Measurements from ENCODE around the gene MYO16.

The MYO16 gene

DNA sequence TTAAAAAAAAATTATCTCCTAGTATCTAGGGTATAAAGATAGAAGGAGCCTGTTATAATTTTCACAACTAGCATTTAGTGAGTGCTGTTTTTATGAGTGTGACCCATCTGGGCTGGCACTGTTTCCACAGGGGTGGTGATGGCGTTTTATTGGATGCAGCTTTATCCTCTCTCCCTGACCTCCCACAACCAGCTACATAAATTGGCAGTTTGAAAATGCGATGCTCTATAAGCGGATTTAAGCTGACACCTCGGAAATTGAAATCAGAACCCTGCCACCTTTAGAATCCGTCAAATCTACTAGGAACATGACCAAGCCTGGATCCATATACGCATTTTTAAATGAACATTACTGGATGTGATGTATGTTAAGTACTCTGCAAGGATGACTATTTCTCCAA is 44.9 kb downstream of the MYO16 start:
- Histone ChIP-seq H3K9me3 (ENCODE audit: control insufficient read depth, insufficient read depth, low read depth, low read length) (no peaks in the 10 kb centered on the region), H3K27ac (ENCODE audit: extremely low read depth, low read depth, low read length) (no peak overlapping the region), H3K36me3 (ENCODE audit: control insufficient read depth in 2 of 2, insufficient read depth in 1 of 2, low read length in 2 of 2) (no peaks in the 10 kb centered on the region), H3K4me3 (ENCODE audit: low read depth, low read length) (no peak overlapping the region), H3K4me1 (ENCODE audit: control insufficient read depth, insufficient read depth, low read length) (no peaks in the 10 kb centered on the region)
- POLR2A ChIA-PET, result no interaction called here
- CTCF ChIA-PET, result interaction anchor here (0.7 kb wide), 1 partner anchor 112 kb away, joined by 3 read pairs; no protein-coding TSS in a partner anchor
- TF ChIP-seq PRDM1 (tag by site-specific recombination; IDR thresholded peaks at IDR 0.05) (no peak), ZNF501 (tag by site-specific recombination; IDR thresholded peaks at IDR 0.05) (no peak), ZEB2 (tag by site-specific recombination; IDR thresholded peaks at IDR 0.05) (no peak), ZNF629 (tag by site-specific recombination; IDR thresholded peaks at IDR 0.05) (no peak), ZNF169 (tag by site-specific recombination; IDR thresholded peaks at IDR 0.05) (no peak), ZNF670 (tag by site-specific recombination; IDR thresholded peaks at IDR 0.05; ENCODE audit: low read depth) (no peak), ZNF202 (tag by site-specific recombination; IDR thresholded peaks at IDR 0.05; ENCODE audit: borderline replicate concordance) (no peak), ZXDB (tag by site-specific recombination; IDR thresholded peaks at IDR 0.05) (no peak), KLF8 (tag by site-specific recombination; IDR thresholded peaks at IDR 0.05) (no peak), ZNF138 (tag by site-specific recombination; IDR thresholded peaks at IDR 0.05; ENCODE audit: borderline replicate concordance) (no peak), ZNF433 (tag by site-specific recombination; IDR thresholded peaks at IDR 0.05; ENCODE audit: low read depth) (no peak), ZNF335 (tag by site-specific recombination; conservative IDR thresholded peaks at IDR 0.05) (no peak)
- TF ChIP-seq, protein P1, sequence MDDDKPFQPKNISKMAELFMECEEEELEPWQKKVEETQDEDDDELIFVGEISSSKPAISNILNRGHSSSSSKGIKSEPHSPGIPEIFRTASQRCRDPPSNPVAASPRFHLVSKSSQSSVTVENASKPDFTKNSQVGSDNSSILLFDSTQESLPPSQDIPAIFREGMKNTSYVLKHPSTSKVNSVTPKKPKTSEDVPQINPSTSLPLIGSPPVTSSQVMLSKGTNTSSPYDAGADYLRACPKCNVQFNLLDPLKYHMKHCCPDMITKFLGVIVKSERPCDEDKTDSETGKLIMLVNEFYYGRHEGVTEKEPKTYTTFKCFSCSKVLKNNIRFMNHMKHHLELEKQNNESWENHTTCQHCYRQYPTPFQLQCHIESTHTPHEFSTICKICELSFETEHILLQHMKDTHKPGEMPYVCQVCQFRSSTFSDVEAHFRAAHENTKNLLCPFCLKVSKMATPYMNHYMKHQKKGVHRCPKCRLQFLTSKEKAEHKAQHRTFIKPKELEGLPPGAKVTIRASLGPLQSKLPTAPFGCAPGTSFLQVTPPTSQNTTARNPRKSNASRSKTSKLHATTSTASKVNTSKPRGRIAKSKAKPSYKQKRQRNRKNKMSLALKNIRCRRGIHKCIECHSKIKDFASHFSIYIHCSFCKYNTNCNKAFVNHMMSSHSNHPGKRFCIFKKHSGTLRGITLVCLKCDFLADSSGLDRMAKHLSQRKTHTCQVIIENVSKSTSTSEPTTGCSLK (tag by site-specific recombination; IDR thresholded peaks at IDR 0.05), result no peak
- TF ChIP-seq, protein P2, sequence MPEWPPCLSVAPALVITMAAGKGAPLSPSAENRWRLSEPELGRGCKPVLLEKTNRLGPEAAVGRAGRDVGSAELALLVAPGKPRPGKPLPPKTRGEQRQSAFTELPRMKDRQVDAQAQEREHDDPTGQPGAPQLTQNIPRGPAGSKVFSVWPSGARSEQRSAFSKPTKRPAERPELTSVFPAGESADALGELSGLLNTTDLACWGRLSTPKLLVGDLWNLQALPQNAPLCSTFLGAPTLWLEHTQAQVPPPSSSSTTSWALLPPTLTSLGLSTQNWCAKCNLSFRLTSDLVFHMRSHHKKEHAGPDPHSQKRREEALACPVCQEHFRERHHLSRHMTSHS (tag by site-specific recombination; IDR thresholded peaks at IDR 0.05), result no peak
- TF ChIP-seq, protein P3, sequence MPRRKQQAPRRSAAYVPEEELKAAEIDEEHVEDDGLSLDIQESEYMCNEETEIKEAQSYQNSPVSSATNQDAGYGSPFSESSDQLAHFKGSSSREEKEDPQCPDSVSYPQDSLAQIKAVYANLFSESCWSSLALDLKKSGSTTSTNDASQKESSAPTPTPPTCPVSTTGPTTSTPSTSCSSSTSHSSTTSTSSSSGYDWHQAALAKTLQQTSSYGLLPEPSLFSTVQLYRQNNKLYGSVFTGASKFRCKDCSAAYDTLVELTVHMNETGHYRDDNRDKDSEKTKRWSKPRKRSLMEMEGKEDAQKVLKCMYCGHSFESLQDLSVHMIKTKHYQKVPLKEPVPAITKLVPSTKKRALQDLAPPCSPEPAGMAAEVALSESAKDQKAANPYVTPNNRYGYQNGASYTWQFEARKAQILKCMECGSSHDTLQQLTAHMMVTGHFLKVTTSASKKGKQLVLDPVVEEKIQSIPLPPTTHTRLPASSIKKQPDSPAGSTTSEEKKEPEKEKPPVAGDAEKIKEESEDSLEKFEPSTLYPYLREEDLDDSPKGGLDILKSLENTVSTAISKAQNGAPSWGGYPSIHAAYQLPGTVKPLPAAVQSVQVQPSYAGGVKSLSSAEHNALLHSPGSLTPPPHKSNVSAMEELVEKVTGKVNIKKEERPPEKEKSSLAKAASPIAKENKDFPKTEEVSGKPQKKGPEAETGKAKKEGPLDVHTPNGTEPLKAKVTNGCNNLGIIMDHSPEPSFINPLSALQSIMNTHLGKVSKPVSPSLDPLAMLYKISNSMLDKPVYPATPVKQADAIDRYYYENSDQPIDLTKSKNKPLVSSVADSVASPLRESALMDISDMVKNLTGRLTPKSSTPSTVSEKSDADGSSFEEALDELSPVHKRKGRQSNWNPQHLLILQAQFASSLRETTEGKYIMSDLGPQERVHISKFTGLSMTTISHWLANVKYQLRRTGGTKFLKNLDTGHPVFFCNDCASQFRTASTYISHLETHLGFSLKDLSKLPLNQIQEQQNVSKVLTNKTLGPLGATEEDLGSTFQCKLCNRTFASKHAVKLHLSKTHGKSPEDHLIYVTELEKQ (tag by site-specific recombination; IDR thresholded peaks at IDR 0.05; ENCODE audit: borderline replicate concordance), result no peak
- TF ChIP-seq, protein P4, sequence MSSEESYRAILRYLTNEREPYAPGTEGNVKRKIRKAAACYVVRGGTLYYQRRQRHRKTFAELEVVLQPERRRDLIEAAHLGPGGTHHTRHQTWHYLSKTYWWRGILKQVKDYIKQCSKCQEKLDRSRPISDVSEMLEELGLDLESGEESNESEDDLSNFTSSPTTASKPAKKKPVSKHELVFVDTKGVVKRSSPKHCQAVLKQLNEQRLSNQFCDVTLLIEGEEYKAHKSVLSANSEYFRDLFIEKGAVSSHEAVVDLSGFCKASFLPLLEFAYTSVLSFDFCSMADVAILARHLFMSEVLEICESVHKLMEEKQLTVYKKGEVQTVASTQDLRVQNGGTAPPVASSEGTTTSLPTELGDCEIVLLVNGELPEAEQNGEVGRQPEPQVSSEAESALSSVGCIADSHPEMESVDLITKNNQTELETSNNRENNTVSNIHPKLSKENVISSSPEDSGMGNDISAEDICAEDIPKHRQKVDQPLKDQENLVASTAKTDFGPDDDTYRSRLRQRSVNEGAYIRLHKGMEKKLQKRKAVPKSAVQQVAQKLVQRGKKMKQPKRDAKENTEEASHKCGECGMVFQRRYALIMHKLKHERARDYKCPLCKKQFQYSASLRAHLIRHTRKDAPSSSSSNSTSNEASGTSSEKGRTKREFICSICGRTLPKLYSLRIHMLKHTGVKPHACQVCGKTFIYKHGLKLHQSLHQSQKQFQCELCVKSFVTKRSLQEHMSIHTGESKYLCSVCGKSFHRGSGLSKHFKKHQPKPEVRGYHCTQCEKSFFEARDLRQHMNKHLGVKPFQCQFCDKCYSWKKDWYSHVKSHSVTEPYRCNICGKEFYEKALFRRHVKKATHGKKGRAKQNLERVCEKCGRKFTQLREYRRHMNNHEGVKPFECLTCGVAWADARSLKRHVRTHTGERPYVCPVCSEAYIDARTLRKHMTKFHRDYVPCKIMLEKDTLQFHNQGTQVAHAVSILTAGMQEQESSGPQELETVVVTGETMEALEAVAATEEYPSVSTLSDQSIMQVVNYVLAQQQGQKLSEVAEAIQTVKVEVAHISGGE (tag by site-specific recombination; conservative IDR thresholded peaks at IDR 0.05; ENCODE audit: low read depth), result no peak

DNA sequence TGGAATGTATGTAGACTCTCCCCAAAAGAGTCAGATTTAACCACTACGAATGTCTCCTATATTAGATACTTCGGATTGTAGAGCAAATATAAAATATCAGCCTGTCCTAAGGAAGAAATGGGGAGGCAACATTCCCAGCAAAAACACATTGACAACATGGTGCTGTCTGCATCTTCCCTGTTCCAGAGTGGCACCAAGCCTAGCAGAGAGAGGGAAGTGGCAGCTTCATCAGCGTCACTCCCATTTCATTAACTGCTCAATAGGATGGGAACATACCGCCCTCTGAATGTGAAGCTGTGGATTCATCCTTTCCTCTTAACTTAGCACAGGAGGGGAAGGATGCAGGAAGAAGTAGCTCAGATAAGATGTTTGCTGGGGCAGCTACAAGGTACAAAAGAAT is 45.4 kb downstream of the MYO16 start:
- H3K36me3 ChIP-seq (ENCODE audit: control insufficient read depth in 2 of 2, insufficient read depth in 1 of 2, low read length in 2 of 2), result no peaks in the 10 kb centered on the region
- no peaks in the 10 kb centered on the region for H3K4me1 ChIP-seq (ENCODE audit: control insufficient read depth, insufficient read depth, low read length)
- H3K27ac ChIP-seq (ENCODE audit: extremely low read depth, low read depth, low read length), result no peak overlapping the region
- H3K9me3 ChIP-seq (ENCODE audit: control insufficient read depth, insufficient read depth, low read depth, low read length), result no peaks in the 10 kb centered on the region
- POLR2A ChIA-PET, result no interaction called here
- H3K4me3 ChIP-seq (ENCODE audit: low read depth, low read length), result no peak overlapping the region
- CTCF ChIA-PET, result no interaction called here
- TF ChIP-seq ZFP41 (tag by site-specific recombination; IDR thresholded peaks at IDR 0.05; ENCODE audit: borderline replicate concordance) (no peak), ZNF658 (tag by site-specific recombination; IDR thresholded peaks at IDR 0.05) (no peak), ZNF223 (tag by site-specific recombination; IDR thresholded peaks at IDR 0.05) (no peak)
- TF ChIP-seq, protein P5, sequence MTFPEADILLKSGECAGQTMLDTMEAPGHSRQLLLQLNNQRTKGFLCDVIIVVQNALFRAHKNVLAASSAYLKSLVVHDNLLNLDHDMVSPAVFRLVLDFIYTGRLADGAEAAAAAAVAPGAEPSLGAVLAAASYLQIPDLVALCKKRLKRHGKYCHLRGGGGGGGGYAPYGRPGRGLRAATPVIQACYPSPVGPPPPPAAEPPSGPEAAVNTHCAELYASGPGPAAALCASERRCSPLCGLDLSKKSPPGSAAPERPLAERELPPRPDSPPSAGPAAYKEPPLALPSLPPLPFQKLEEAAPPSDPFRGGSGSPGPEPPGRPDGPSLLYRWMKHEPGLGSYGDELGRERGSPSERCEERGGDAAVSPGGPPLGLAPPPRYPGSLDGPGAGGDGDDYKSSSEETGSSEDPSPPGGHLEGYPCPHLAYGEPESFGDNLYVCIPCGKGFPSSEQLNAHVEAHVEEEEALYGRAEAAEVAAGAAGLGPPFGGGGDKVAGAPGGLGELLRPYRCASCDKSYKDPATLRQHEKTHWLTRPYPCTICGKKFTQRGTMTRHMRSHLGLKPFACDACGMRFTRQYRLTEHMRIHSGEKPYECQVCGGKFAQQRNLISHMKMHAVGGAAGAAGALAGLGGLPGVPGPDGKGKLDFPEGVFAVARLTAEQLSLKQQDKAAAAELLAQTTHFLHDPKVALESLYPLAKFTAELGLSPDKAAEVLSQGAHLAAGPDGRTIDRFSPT (tag by site-specific recombination; IDR thresholded peaks at IDR 0.05), result no peak

Measured in HEK293 (cell line).